GM19467 (cell line): ENCODE results near the gene U2AF2.

Experiments used
- ATAC-seq: cut with Tn5 transposase; IDR thresholded peaks from one replicate; pipeline ENCODE4 v1.9.1; 2021; ENCODE audit warnings: mild to moderate bottlenecking, moderate library complexity; ENCODE audit not compliant: unreplicated experiment

U2AF2 gene

DNA sequence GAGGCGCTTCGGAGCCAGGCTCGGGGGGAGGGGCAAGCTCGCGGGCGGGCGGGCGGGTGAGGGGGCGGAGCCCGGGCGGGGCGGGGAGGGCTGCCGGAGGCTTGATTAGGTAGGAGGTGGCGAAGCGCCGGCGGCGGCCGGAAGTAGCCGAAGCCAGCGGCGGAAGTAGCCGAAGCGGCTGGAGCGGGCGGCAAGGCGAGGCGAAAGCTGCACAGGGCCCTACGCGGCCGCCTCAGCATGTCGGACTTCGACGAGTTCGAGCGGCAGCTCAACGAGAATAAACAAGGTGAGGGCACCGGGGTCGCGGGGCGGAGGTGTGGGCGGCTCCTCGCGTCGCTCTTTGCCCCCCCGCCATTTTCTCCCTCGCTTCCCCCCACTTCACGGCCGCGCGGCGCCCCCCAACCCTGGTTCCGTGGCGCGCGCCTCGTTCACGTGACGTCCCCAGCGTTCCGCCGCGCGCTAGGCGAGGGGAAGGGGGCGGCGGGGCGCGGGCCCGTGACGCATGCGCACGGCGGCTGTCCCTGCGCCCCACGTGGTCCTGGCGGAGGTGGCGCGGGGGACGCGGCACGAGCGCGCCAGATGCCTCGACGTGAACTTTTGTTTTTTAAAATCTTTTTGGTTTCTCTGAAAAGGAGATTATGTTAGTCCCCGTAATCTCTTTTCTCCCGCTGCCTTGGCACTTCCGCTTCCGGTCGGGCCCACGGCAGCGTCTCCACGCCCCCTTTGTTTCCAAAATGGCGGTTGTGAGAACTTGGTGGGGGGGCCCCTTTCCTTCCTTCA lies at the start of gene U2AF2:
Gene U2AF2, plus strand, starts transcription at position 168 of the 780 bp plus-strand sequence. Its CDS starts 70 bp downstream, at position 238.
- peak; percentile 29 for ATAC-seq

DNA sequence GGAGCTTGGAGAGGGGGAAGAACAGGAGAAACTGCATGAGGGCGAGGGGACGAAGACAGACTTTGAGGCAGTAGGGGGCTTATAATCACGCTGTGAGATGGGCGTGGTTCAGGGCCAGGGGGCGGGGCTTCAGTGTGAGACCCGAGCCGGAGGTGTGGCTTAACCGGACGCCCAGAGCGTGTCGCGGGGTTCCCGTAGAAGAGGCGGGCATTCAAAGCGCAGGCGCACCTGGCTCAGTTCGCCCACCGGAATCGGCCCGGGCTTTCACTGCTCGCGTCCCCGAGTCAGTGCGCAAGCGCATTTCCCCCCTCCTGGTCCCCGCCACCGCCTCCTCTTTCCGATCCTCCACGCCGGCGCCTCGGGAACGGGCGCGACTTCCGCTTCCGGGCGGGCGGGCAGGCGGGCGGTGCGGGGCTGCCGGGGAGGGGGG lies 49.6 kb upstream of the U2AF2 start:
- ATAC-seq, result peak; percentile 69

GRCh38 chr19:55605637-55606470 lies 49.0 kb upstream of the U2AF2 start, which contains the start of gene ZNF865:
TSS of gene ZNF865 (plus strand) at chr19:55605647. CDS start at chr19:55613619, 7,972 bp downstream.
- ATAC-seq, result peak; percentile 26

GRCh38 chr19:55606471-55606787 lies 48.4 kb upstream of the U2AF2 start:
- no peak for ATAC-seq

DNA sequence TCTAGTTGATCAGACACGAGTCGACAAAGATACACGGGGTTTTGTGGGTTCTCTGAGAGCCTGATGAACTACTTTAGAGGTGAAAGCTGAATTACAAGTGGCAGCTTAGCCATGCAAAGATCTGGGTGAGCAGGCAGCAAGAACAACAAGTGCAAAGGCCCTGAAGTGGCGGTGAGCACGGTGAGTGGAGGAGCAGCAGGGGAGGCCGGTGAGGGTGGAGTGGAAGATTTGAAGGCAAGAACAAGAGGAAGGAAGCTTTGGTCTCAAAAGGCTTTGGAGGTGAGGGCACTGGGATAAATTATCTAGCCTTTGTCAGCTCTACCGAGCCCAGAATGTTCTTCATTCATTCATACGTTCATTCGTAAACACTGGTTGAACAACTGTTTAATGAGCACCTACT lies 48.0 kb upstream of the U2AF2 start:
- no peak for ATAC-seq

- ATAC-seq, result no peak
These were observed 45.5 kb upstream of the U2AF2 start for GRCh38 chr19:55609326-55609725.

GRCh38 chr19:55611300-55611982 lies 43.4 kb upstream of the U2AF2 start:
- no peak for ATAC-seq

DNA sequence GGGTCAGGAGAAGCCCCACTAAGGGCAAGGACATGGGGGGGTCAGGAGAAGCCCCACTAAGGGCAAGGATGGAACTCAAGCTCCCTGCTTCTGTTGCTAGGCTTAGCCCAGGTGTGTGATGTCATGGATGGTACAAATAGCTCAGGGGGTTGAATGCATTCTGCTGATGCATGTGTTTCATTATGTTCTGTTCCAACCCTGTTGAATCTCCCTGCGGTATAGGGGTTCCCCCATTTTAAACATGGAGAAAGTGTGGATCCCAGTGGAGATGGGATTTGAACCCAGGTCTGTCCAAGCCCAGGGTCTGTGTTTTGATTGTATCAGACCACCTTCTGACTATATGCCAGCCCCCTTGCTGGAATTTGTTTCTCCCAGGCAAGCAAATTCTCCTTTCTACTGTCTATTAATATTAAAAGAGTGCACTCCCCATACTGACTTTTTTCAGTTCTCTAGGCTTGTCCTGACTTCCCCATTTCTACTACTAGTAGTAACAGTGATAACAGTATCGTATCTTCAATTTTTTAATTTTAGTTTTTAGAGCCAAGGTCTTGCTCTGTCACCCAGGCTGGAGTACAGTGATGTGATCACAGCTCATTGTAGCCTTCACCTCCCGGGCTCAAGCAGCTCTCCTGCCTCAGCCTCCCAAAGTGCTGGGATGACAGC lies 42.7 kb upstream of the U2AF2 start:
- ATAC-seq, result no peak

- ATAC-seq, result no peak
These were observed 41.4 kb upstream of the U2AF2 start for GRCh38 chr19:55613396-55613795.

DNA sequence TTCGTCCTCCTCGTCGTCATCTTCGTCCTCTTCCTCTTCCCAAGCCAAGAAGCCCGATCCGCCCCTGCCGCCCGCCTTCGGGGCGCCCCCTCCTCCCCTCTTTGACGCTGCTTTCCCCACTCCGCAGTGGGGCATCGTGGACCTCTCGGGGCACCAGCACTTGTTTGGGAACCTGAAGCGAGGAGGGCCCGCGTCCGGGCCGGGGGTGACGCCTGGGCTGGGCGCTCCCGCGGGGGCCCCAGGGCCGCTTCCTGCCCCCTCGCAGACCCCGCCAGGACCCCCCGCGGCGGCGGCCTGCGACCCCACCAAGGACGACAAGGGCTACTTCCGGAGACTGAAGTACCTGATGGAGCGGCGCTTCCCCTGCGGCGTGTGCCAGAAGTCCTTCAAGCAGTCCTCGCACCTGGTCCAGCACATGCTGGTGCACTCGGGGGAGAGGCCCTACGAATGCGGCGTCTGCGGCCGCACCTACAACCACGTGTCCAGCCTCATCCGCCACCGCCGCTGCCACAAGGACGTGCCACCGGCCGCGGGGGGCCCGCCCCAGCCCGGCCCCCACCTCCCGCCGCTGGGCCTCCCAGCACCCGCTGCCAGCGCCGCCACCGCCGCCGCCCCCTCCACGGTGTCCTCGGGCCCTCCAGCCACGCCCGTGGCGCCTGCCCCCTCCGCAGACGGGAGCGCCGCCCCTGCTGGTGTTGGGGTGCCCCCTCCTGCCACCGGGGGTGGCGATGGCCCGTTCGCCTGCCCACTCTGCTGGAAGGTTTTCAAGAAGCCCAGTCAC lies 40.7 kb upstream of the U2AF2 start:
- no peak for ATAC-seq

DNA sequence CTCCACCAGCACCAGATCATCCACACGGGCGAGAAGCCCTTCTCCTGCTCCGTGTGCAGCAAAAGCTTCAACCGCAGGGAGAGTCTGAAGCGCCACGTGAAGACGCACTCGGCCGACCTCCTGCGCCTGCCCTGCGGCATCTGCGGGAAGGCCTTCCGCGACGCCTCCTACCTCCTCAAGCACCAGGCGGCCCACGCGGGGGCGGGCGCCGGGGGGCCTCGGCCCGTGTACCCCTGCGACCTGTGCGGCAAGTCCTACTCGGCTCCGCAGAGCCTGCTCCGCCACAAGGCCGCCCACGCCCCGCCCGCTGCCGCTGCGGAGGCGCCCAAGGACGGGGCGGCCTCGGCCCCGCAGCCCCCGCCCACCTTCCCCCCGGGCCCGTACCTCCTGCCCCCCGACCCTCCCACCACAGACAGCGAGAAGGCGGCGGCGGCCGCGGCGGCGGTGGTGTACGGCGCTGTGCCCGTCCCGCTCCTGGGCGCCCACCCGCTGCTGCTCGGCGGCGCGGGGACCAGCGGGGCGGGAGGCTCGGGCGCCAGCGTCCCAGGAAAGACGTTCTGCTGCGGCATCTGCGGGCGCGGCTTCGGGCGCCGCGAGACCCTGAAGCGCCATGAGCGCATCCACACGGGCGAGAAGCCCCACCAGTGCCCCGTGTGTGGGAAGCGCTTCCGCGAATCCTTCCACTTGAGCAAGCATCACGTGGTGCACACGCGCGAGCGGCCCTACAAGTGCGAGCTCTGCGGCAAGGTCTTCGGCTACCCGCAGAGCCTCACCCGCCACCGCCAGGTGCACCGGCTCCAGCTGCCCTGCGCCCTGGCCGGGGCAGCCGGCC lies 39.9 kb upstream of the U2AF2 start:
- ATAC-seq, result no peak

- ATAC-seq, result no peak
These were observed 39.1 kb upstream of the U2AF2 start for GRCh38 chr19:55615543-55616394.

- no peak for ATAC-seq
These were observed 38.4 kb upstream of the U2AF2 start for GRCh38 chr19:55616395-55616875.

DNA sequence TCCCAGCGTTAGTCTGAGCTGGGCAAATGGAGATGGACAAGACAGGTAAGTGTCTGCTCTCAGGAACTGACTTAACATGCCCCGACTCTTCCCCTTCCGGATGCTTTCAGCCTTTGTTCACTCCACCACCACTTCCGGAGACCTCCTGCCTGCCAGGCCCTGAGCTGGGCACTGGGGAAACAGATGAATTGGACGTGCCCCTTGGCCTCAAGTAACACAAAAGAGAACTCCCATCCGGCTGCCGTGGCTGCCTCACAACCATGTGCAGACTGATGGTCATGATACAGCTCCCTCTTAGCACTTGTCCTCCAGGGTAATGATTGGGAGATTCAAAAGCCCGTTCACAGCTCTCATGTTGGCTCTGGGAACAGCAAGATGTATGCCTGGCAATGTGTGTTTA lies 37.4 kb upstream of the U2AF2 start:
- ATAC-seq, result no peak

GRCh38 chr19:55618426-55618825 lies 36.4 kb upstream of the U2AF2 start:
- ATAC-seq, result no peak

DNA sequence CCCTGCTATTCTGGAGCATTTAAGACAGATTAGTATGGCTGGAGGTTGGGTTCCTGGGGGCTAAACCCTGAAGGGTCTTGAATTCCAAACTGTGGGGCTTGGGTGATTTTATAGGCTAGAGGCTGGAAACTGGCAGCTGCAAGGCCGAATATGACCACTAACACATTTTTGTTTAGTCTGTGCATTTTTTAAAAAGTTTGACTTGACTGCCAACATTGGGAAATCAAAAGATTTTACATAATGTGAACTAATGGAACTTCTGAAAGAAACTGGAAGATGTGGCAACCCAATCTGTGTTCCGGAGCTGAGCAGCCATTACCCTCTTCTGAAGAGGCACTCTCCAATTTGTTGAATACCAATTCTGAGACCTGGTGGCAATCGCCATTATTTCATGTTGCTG lies 35.5 kb upstream of the U2AF2 start:
- no peak for ATAC-seq

- no peak for ATAC-seq
These were observed 34.2 kb upstream of the U2AF2 start for GRCh38 chr19:55620410-55621204.
